ENCODE results near the gene FBXL16.

Gene FBXL16

DNA sequence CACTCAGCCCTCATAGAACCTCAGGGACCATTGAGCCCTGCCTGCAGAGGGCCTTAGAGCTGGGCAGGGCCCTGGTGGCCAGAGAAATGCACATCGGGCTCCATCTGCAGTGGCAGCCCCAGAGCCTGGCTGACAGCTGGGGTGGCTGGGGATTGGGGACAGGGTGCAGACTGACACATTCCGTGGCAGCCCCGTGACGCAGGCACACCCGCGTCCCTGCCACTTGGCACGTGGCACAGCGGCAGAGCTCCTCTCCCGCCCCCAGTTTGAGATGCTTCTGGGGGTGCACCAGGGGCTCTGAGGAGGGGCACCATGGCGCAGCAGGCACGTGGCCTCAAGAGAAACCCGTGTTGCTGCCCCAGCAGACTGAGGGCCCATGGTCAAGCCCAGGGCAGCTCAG is 2.2 kb downstream of the FBXL16 start:
- TF ChIP-seq, protein P1, sequence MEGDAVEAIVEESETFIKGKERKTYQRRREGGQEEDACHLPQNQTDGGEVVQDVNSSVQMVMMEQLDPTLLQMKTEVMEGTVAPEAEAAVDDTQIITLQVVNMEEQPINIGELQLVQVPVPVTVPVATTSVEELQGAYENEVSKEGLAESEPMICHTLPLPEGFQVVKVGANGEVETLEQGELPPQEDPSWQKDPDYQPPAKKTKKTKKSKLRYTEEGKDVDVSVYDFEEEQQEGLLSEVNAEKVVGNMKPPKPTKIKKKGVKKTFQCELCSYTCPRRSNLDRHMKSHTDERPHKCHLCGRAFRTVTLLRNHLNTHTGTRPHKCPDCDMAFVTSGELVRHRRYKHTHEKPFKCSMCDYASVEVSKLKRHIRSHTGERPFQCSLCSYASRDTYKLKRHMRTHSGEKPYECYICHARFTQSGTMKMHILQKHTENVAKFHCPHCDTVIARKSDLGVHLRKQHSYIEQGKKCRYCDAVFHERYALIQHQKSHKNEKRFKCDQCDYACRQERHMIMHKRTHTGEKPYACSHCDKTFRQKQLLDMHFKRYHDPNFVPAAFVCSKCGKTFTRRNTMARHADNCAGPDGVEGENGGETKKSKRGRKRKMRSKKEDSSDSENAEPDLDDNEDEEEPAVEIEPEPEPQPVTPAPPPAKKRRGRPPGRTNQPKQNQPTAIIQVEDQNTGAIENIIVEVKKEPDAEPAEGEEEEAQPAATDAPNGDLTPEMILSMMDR (tag by site-specific recombination; IDR thresholded peaks at IDR 0.05) = 0 out of 2 replicates have a peak, but pooled peaks have one; percentile 12
- TF ChIP-seq, protein P2, sequence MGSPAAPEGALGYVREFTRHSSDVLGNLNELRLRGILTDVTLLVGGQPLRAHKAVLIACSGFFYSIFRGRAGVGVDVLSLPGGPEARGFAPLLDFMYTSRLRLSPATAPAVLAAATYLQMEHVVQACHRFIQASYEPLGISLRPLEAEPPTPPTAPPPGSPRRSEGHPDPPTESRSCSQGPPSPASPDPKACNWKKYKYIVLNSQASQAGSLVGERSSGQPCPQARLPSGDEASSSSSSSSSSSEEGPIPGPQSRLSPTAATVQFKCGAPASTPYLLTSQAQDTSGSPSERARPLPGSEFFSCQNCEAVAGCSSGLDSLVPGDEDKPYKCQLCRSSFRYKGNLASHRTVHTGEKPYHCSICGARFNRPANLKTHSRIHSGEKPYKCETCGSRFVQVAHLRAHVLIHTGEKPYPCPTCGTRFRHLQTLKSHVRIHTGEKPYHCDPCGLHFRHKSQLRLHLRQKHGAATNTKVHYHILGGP (tag by site-specific recombination; IDR thresholded peaks at IDR 0.05) = no peak
- Histone ChIP-seq H3K27ac (ENCODE audit: extremely low read depth, low read depth, low read length) (no peak overlapping the region), H3K9me3 (ENCODE audit: control insufficient read depth, insufficient read depth, low read depth, low read length) (no peaks in the 10 kb centered on the region), H3K36me3 (ENCODE audit: control insufficient read depth in 2 of 2, insufficient read depth in 1 of 2, low read length in 2 of 2) (no peaks in the 10 kb centered on the region), H3K4me3 (ENCODE audit: low read depth, low read length) (no peak overlapping the region), H3K4me1 (ENCODE audit: control insufficient read depth, insufficient read depth, low read length) (no peaks in the 10 kb centered on the region)
- CTCF ChIA-PET = interaction anchor here (0.8 to 1.1 kb wide), 2 partner anchors 9 to 10 kb away, joined by 3 to 7 read pairs; no protein-coding TSS in a partner anchor
- POLR2A ChIA-PET = interaction anchor here (2.0 kb wide), 1 partner anchor 13 kb away, joined by 8 read pairs; the partner anchor contains the start of gene WDR24

DNA sequence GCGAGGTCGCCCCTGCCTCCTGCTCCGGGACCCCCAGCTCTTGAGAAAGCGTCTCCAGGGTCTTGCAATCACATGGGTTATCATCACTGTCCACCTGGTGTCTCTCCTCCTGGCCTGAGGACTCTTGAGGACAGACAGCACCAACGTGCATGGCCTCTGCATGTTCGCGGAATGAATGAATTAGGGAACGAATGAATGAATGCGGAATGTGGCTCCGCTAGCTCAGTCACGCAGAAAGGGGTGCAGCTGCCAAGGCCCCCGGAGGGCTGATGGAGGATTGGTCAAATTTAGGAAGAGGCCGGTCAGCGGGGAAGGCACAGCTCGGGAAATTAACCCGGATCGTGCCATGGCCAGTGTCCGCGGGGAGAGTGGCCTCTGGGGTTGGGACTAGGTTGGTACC is 3.3 kb downstream of the FBXL16 start:
- H3K36me3 ChIP-seq (ENCODE audit: control insufficient read depth in 2 of 2, insufficient read depth in 1 of 2, low read length in 2 of 2) = no peaks in the 10 kb centered on the region
- POLR2A ChIA-PET = interaction anchor here (2.0 kb wide), 1 partner anchor 12 kb away, joined by 8 read pairs; the partner anchor contains the start of gene WDR24
- H3K4me3 ChIP-seq (ENCODE audit: low read depth, low read length) = no peak overlapping the region
- TF ChIP-seq ZNF24 (tag by site-specific recombination; IDR thresholded peaks at IDR 0.05) (0 out of 2 replicates have a peak, but pooled peaks have one; percentile 34), SCRT2 (tag by site-specific recombination; IDR thresholded peaks at IDR 0.05) (no peak), ZNF76 (tag by site-specific recombination; IDR thresholded peaks at IDR 0.05; ENCODE audit: borderline replicate concordance, low read depth) (no peak), ZNF239 (tag by site-specific recombination; IDR thresholded peaks at IDR 0.05) (no peak), ZSCAN16 (tag by site-specific recombination; IDR thresholded peaks at IDR 0.05) (no peak)
- CTCF ChIA-PET = interaction anchor here (0.6 to 1.0 kb wide), 2 partner anchors 8 to 16 kb away, joined by 3 to 9 read pairs; no protein-coding TSS in a partner anchor
- no peaks in the 10 kb centered on the region for H3K4me1 ChIP-seq (ENCODE audit: control insufficient read depth, insufficient read depth, low read length)
- H3K9me3 ChIP-seq (ENCODE audit: control insufficient read depth, insufficient read depth, low read depth, low read length) = no peaks in the 10 kb centered on the region
- no peak overlapping the region for H3K27ac ChIP-seq (ENCODE audit: extremely low read depth, low read depth, low read length)

DNA sequence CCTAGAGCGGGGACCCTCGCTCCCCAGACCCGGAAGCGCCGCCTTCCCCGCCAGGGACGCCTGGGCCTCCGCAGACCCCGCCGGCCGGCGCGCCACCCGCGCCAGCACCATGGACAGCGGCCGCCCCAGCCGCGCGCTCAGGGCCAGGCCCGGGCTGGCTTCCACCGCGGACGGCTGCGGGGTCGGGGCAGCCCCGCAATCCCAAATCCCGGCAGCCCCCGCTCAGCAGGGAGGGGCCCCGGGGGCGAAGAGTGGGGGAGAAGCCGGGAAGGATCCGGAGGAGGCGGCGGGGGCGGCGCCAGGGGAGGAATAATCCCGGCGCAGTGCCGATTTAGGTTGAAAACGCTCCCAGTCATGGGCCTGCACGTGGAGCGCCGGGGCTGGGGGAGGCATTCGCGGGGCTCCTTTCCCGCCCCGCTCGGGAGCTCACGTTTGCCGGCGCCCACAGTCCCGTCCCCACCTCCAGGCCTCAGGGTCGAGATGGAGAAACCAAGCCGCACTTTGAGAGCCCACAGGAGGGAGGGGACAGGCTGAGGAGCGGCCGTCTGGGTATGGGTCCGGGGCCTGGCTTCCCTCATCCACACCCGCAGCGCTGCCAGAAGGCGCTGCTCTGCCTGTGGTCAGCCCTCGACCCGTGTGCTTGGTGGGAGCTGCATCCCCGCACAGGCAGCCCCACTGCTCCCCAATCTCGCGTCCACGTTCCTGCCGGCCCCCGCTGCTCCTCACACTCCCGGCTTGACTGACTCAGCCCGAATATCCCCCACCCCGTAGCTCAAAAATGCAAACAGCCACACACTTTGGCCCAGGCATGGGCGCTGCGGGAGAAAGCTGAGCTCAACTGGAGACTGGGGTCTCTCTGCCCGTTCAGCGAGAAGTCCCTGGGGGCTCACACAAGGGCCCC is 4.7 kb downstream of the FBXL16 start:
- H3K27ac ChIP-seq (ENCODE audit: extremely low read depth, low read depth, low read length) = no peak overlapping the region
- no peaks in the 10 kb centered on the region for H3K4me1 ChIP-seq (ENCODE audit: control insufficient read depth, insufficient read depth, low read length)
- no peaks in the 10 kb centered on the region for H3K36me3 ChIP-seq (ENCODE audit: control insufficient read depth in 2 of 2, insufficient read depth in 1 of 2, low read length in 2 of 2)
- no peaks in the 10 kb centered on the region for H3K9me3 ChIP-seq (ENCODE audit: control insufficient read depth, insufficient read depth, low read depth, low read length)
- ChIA-PET POLR2A (interaction anchor here (0.7 to 2.0 kb wide), 2 partner anchors 11 to 16 kb away, joined by 3 to 8 read pairs; partner anchors contain the start of gene WDR24), CTCF (no interaction called here)
- H3K4me3 ChIP-seq (ENCODE audit: low read depth, low read length) = no peak overlapping the region
- TF ChIP-seq ZBTB8A (tag by site-specific recombination; IDR thresholded peaks at IDR 0.05) (no peak; the same call in 1 of the 2 replicates), ZIC2 (tag by site-specific recombination; IDR thresholded peaks at IDR 0.05) (peak; percentile 6; the same call in 1 of the 2 replicates), ZFP69B (tag by site-specific recombination; IDR thresholded peaks at IDR 0.05) (no peak), ZNF416 (tag by site-specific recombination; IDR thresholded peaks at IDR 0.05) (no peak), ZNF112 (tag by site-specific recombination; IDR thresholded peaks at IDR 0.05) (no peak), ZNF311 (tag by site-specific recombination; IDR thresholded peaks at IDR 0.05; ENCODE audit: borderline replicate concordance) (no peak), REPIN1 (tag by site-specific recombination; IDR thresholded peaks at IDR 0.05; ENCODE audit: low read depth) (no peak), ZNF366 (tag by site-specific recombination; conservative IDR thresholded peaks at IDR 0.05) (no peak)
- TF ChIP-seq, protein P3, sequence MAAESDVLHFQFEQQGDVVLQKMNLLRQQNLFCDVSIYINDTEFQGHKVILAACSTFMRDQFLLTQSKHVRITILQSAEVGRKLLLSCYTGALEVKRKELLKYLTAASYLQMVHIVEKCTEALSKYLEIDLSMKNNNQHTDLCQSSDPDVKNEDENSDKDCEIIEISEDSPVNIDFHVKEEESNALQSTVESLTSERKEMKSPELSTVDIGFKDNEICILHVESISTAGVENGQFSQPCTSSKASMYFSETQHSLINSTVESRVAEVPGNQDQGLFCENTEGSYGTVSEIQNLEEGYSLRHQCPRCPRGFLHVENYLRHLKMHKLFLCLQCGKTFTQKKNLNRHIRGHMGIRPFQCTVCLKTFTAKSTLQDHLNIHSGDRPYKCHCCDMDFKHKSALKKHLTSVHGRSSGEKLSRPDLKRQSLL (tag by site-specific recombination; IDR thresholded peaks at IDR 0.05) = no peak
- TF ChIP-seq, protein P4, sequence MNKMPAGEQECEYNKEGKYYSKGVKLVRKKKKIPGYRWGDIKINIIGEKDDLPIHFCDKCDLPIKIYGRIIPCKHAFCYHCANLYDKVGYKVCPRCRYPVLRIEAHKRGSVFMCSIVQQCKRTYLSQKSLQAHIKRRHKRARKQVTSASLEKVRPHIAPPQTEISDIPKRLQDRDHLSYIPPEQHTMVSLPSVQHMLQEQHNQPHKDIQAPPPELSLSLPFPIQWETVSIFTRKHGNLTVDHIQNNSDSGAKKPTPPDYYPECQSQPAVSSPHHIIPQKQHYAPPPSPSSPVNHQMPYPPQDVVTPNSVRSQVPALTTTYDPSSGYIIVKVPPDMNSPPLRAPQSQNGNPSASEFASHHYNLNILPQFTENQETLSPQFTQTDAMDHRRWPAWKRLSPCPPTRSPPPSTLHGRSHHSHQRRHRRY (tag by site-specific recombination; IDR thresholded peaks at IDR 0.05) = no peak
- TF ChIP-seq, protein P5, sequence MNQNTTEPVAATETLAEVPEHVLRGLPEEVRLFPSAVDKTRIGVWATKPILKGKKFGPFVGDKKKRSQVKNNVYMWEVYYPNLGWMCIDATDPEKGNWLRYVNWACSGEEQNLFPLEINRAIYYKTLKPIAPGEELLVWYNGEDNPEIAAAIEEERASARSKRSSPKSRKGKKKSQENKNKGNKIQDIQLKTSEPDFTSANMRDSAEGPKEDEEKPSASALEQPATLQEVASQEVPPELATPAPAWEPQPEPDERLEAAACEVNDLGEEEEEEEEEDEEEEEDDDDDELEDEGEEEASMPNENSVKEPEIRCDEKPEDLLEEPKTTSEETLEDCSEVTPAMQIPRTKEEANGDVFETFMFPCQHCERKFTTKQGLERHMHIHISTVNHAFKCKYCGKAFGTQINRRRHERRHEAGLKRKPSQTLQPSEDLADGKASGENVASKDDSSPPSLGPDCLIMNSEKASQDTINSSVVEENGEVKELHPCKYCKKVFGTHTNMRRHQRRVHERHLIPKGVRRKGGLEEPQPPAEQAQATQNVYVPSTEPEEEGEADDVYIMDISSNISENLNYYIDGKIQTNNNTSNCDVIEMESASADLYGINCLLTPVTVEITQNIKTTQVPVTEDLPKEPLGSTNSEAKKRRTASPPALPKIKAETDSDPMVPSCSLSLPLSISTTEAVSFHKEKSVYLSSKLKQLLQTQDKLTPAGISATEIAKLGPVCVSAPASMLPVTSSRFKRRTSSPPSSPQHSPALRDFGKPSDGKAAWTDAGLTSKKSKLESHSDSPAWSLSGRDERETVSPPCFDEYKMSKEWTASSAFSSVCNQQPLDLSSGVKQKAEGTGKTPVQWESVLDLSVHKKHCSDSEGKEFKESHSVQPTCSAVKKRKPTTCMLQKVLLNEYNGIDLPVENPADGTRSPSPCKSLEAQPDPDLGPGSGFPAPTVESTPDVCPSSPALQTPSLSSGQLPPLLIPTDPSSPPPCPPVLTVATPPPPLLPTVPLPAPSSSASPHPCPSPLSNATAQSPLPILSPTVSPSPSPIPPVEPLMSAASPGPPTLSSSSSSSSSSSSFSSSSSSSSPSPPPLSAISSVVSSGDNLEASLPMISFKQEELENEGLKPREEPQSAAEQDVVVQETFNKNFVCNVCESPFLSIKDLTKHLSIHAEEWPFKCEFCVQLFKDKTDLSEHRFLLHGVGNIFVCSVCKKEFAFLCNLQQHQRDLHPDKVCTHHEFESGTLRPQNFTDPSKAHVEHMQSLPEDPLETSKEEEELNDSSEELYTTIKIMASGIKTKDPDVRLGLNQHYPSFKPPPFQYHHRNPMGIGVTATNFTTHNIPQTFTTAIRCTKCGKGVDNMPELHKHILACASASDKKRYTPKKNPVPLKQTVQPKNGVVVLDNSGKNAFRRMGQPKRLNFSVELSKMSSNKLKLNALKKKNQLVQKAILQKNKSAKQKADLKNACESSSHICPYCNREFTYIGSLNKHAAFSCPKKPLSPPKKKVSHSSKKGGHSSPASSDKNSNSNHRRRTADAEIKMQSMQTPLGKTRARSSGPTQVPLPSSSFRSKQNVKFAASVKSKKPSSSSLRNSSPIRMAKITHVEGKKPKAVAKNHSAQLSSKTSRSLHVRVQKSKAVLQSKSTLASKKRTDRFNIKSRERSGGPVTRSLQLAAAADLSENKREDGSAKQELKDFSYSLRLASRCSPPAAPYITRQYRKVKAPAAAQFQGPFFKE (tag by site-specific recombination; IDR thresholded peaks at IDR 0.05; ENCODE audit: borderline replicate concordance) = no peak

Data from HEK293 (cell line).